ENCODE measurements around the gene ZNF844. TPM values are rescaled to one million over a fixed set of nuclear protein-coding genes. Genes with fewer than 3 reads are reported as not detected.

The ZNF844 gene
- total and polyA plus RNA-seq, 7 donors = 1.3 to 12.2 (median 4.1) TPM

DNA sequence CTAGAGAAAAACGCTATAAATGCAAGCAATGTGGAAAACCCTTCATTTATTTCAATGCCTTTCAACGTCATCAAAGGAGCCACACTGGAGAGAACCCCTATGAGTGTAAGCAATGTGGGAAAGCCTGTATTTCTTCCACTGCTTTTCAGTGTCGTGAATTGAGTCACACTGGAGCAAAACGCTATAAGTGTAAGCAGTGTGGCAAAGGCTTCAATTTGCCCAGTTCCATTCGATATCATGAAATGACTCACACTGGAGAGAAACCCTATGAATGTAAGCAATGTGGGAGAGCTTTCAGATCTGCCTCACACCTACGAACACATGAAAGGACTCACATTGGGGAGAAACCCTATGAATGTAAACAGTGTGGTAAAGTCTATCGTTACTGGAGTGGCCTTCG lies 48.2 kb downstream of the ZNF844 start:
- 91 to 93% (median 92%) methylated on average over 8 of the region's 8 CpGs for whole genome bisulfite sequencing, 3 donors
- H3K4me3 ChIP-seq = no peak overlapping the region
- peaks cover 11 to 27% of the 10 kb centered on the region in 2 donors for H3K36me3 ChIP-seq (ENCODE audit: insufficient read depth in 1 of 2, low read depth in 1 of 2)
- H3K27ac ChIP-seq = no peak overlapping the region
- peaks cover 7% of the 10 kb centered on the region for H3K9me3 ChIP-seq
- no peaks in the 10 kb centered on the region for H3K4me1 ChIP-seq
- no peaks in the 10 kb centered on the region for H3K27me3 ChIP-seq (ENCODE audit: insufficient read depth in 3 of 3, low read length in 2 of 3)
- no peak for DNase-seq
- intact Hi-C loops (cut with DNase I) = no loop called here
- no peak for ATAC-seq
- TF ChIP-seq, protein P1, sequence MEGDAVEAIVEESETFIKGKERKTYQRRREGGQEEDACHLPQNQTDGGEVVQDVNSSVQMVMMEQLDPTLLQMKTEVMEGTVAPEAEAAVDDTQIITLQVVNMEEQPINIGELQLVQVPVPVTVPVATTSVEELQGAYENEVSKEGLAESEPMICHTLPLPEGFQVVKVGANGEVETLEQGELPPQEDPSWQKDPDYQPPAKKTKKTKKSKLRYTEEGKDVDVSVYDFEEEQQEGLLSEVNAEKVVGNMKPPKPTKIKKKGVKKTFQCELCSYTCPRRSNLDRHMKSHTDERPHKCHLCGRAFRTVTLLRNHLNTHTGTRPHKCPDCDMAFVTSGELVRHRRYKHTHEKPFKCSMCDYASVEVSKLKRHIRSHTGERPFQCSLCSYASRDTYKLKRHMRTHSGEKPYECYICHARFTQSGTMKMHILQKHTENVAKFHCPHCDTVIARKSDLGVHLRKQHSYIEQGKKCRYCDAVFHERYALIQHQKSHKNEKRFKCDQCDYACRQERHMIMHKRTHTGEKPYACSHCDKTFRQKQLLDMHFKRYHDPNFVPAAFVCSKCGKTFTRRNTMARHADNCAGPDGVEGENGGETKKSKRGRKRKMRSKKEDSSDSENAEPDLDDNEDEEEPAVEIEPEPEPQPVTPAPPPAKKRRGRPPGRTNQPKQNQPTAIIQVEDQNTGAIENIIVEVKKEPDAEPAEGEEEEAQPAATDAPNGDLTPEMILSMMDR (IDR thresholded peaks at IDR 0.05) = no peak

DNA sequence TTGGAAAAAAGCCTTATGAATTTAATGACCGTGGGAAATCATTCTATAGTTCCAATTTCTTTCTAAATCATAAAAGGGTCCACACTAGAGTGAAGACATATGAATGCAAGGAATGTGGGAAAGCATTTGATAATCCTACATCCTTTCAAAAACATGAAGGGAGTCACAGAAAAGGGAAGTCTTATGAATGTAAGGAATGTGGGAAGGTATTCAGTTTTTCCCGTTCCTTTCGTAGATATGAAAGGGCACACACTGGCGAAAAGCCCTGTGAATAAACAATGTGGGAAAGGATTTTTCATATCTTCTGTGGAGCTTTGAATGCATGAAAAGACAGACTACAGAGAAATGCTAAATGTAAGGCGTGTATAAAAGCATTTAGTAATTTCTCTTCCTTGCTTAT lies 48.6 kb downstream of the ZNF844 start:
- no peaks in the 10 kb centered on the region for H3K27me3 ChIP-seq (ENCODE audit: insufficient read depth in 3 of 3, low read length in 2 of 3)
- no peak overlapping the region for H3K4me3 ChIP-seq
- no peak for ATAC-seq
- no peak overlapping the region for H3K27ac ChIP-seq
- H3K36me3 ChIP-seq (ENCODE audit: insufficient read depth in 1 of 2, low read depth in 1 of 2) = peaks cover 11 to 27% of the 10 kb centered on the region in 2 donors
- WGBS, 3 donors = 84 to 88% (median 88%) methylated on average over 5 of the region's 5 CpGs
- H3K9me3 ChIP-seq = peaks cover 7% of the 10 kb centered on the region
- DNase-seq = no peak
- no peaks in the 10 kb centered on the region for H3K4me1 ChIP-seq
- TF ChIP-seq, protein P1 (IDR thresholded peaks at IDR 0.05) = no peak
- intact Hi-C loops (cut with DNase I) = no loop called here

DNA sequence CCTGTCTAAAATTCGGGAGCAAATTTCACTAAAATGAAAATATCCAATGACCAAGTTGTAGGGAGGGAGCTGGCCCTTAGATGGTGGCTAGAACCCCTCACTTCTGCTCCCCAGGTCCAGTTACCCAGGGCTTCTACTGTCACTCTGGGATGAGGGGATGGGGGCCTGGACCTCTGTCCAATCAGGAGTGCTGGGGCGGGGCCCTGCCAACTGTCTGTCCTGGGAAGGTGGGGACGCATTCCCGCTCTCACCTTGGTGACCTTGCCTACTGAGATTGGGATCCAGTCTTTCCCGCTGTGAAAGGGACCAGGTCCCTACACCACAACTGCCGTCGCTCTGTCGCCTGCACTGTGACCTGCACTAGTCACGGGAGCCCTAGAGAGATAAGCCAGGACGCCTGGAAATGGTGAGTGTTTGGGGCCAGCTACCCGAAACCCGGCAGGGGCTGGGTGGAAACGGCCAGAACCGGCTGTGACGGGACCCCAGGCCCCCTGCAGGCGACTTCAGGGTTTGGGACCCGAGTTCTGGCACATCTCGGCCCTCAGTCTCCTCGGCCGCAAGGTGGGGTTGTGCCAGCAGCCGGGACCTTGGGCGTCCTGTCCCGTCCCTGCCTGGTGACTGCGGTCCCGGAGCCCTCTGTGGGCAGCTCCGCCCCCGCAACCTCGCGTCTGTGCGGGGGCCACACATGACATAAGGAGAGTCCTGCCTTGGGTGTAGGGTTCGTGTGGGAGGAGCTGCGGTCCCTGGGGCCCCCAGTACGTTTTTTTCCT lies 52.9 kb downstream of the ZNF844 start:
- TF ChIP-seq, protein P1 (IDR thresholded peaks at IDR 0.05) = no peak
- no peak for ATAC-seq
- H3K4me3 ChIP-seq = no peak overlapping the region
- H3K4me1 ChIP-seq = no peaks in the 10 kb centered on the region
- no peaks in the 10 kb centered on the region for H3K27me3 ChIP-seq (ENCODE audit: insufficient read depth in 3 of 3, low read length in 2 of 3)
- 77 to 79% (median 78%) methylated on average over 32 to 33 of the region's 33 CpGs for WGBS, 3 donors
- intact Hi-C loops (cut with DNase I) = no loop called here
- no peaks in the 10 kb centered on the region for H3K9me3 ChIP-seq
- no peak overlapping the region for H3K27ac ChIP-seq
- H3K36me3 ChIP-seq (ENCODE audit: insufficient read depth in 1 of 2, low read depth in 1 of 2) = peaks cover 4 to 8% of the 10 kb centered on the region in 2 donors
- DNase-seq = no peak

DNA sequence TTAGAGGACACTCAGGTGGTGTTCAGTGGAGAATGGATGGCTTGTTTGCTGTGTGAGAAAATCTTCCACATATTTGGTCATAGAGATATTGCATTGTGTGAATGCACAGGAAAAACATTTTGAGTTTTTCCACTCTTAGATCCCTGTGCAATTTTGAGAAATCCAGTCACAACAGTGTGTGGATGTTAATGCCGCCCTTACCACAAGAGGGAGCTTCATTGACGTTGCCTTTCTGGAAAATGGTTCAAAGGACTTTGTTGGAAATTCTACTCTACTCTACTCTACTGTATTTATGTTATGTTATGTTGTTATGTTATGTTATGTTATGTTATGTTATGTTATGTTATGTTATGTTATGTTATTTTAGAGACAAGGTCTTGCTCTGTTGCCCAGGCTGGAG lies 62.2 kb downstream of the ZNF844 start:
- Histone ChIP-seq H3K36me3 (ENCODE audit: insufficient read depth in 1 of 2, low read depth in 1 of 2) (peaks cover 0 to under 1% of the 10 kb centered on the region in 2 donors), H3K27ac (no peak overlapping the region), H3K4me3 (no peak overlapping the region), H3K9me3 (peaks cover 13% of the 10 kb centered on the region), H3K4me1 (no peaks in the 10 kb centered on the region), H3K27me3 (ENCODE audit: insufficient read depth in 3 of 3, low read length in 2 of 3) (no peaks in the 10 kb centered on the region)
- TF ChIP-seq, protein P1 (IDR thresholded peaks at IDR 0.05) = peak; percentile 22
- ATAC-seq = no peak
- intact Hi-C loops (cut with DNase I) = no loop called here
- WGBS, 3 donors = 31 to 34% (median 33%) methylated on average over 2 of the region's 2 CpGs
- DNase-seq = no peak

Other genes starting within 250 kb of the ZNF844 start
- gene ZNF439, start 216.0 kb upstream of the ZNF844 start, total RNA-seq = 1 to 10 TPM in 1 of 4 donors, under 1 TPM in 3; 0.30 to 2.4 (median 0.35) TPM
- 1 to 10 TPM in 1 of 3 donors, under 1 TPM in 2; 0.17 to 1.2 (median 0.49) TPM for gene ZNF439, start 216.0 kb upstream of the ZNF844 start, polyA plus RNA-seq
- gene ZNF69, start 176.9 kb upstream of the ZNF844 start, total RNA-seq = 1 to 10 TPM in 3 of 4 donors, under 1 TPM in 1; 0.71 to 3.4 (median 2.0) TPM
- gene ZNF69, start 176.9 kb upstream of the ZNF844 start, polyA plus RNA-seq = 1 to 10 TPM in 2 of 3 donors, under 1 TPM in 1; 0.34 to 1.3 (median 1.2) TPM
- 1 to 10 TPM; 2.6 to 3.3 (median 3.1) TPM for gene ZNF700, start 139.6 kb upstream of the ZNF844 start, total RNA-seq
- 1 to 10 TPM; 1.7 to 3.1 (median 3.0) TPM for gene ZNF700, start 139.6 kb upstream of the ZNF844 start, polyA plus RNA-seq
- gene ZNF763, start 99.7 kb upstream of the ZNF844 start, total RNA-seq = 1 to 10 TPM in 2 of 4 donors, under 1 TPM in 2; 0.22 to 1.6 (median 0.81) TPM
- gene ZNF763, start 99.7 kb upstream of the ZNF844 start, polyA plus RNA-seq = 1 to 10 TPM in 1 of 3 donors, under 1 TPM in 2; 0.56 to 1.3 (median 0.82) TPM
- 1 to 10 TPM; 2.7 to 4.0 (median 3.1) TPM for gene ZNF433, start 29.1 kb upstream of the ZNF844 start, total RNA-seq
- gene ZNF433, start 29.1 kb upstream of the ZNF844 start, polyA plus RNA-seq = 1 to 10 TPM; 1.4 to 4.2 (median 2.8) TPM
- not detected for gene ZNF878, start 11.8 kb upstream of the ZNF844 start, total RNA-seq
- under 1 TPM in 2 of 3 donors, not detected in 1; 0.03 TPM for gene ZNF878, start 11.8 kb upstream of the ZNF844 start, polyA plus RNA-seq
- gene ZNF20, start 75.6 kb downstream of the ZNF844 start, total RNA-seq = under 1 TPM in 3 of 4 donors, not detected in 1; 0.46 to 0.63 (median 0.52) TPM
- gene ZNF20, start 75.6 kb downstream of the ZNF844 start, polyA plus RNA-seq = 1 to 10 TPM in 1 of 3 donors, under 1 TPM in 2; 0.23 to 2.4 (median 0.44) TPM
- 1 to 10 TPM in 2 of 4 donors, under 1 TPM in 2; 0.36 to 2.9 (median 1.1) TPM for gene ZNF625, start 92.0 kb downstream of the ZNF844 start, total RNA-seq
- gene ZNF625, start 92.0 kb downstream of the ZNF844 start, polyA plus RNA-seq = under 1 TPM in 2 of 3 donors, not detected in 1; 0.12 to 0.46 TPM
- 1 to 10 TPM; 2.1 to 3.7 (median 2.7) TPM for gene ZNF136, start 98.4 kb downstream of the ZNF844 start, total RNA-seq
- 1 to 10 TPM; 1.0 to 2.1 (median 1.8) TPM for gene ZNF136, start 98.4 kb downstream of the ZNF844 start, polyA plus RNA-seq
- 1 to 10 TPM; 2.9 to 8.3 (median 6.0) TPM for gene ZNF44, start 230.2 kb downstream of the ZNF844 start, total RNA-seq
- gene ZNF44, start 230.2 kb downstream of the ZNF844 start, polyA plus RNA-seq = 1 to 10 TPM; 2.6 to 8.5 (median 5.5) TPM